ENCODE data around the gene GCSAM.

Gene GCSAM

DNA sequence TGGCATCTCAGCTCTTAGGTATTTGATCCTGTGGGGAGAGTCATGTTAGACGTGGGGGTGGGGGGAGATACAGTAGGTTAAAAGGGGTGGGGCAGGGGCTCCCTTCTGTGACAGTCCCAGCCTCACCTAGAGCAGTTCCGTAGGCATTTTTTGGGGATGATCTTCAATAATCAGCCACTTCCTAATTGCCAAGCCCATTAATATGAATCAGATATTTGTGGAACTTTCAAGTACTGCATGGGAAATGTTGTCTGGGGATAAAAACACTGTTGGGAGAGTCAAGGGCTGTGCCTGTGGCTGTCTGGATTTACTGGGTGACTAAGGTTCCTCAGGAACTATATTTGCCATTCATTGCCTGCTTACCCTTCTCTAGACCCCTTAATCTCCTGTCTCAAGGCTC lies 37.3 kb downstream of the GCSAM start:
- H3K27me3 ChIP-seq (ENCODE audit: control insufficient read depth, insufficient read depth, low read length): no peaks in the 10 kb centered on the region
- peaks cover 23% of the 10 kb centered on the region for H3K4me1 ChIP-seq (ENCODE audit: control insufficient read depth, insufficient read depth, low read length)
- H3K9ac ChIP-seq (ENCODE audit: low read depth, low read length): no peak overlapping the region
- H3K4me3 ChIP-seq (ENCODE audit: low read length): no peak overlapping the region
- no peak overlapping the region for H3K4me2 ChIP-seq (ENCODE audit: low read length)
- H3K9me3 ChIP-seq (replicated peaks; ENCODE audit: low read length): no peaks in the 10 kb centered on the region
- H3K36me3 ChIP-seq (ENCODE audit: insufficient read depth, low read length): peaks cover 4% of the 10 kb centered on the region

- Histone ChIP-seq H3K36me3 (ENCODE audit: insufficient read depth, low read length) (peaks cover 4% of the 10 kb centered on the region), H3K4me3 (ENCODE audit: low read length) (peak overlapping the region; percentile 22), H3K4me2 (ENCODE audit: low read length) (peak overlapping the region; percentile 61), H3K9me3 (replicated peaks; ENCODE audit: low read length) (no peaks in the 10 kb centered on the region), H3K27me3 (ENCODE audit: control insufficient read depth, insufficient read depth, low read length) (no peaks in the 10 kb centered on the region), H3K4me1 (ENCODE audit: control insufficient read depth, insufficient read depth, low read length) (peaks cover 24% of the 10 kb centered on the region), H3K9ac (ENCODE audit: low read depth, low read length) (peak overlapping the region; percentile 47)
Measured at GRCh38 chr3:112093180-112093522, 39.9 kb downstream of the GCSAM start.

- Histone ChIP-seq H3K4me3 (ENCODE audit: low read length) (peak overlapping the region; percentile 22), H3K9me3 (replicated peaks; ENCODE audit: low read length) (no peaks in the 10 kb centered on the region), H3K4me1 (ENCODE audit: control insufficient read depth, insufficient read depth, low read length) (peaks cover 24% of the 10 kb centered on the region), H3K36me3 (ENCODE audit: insufficient read depth, low read length) (peaks cover 4% of the 10 kb centered on the region), H3K9ac (ENCODE audit: low read depth, low read length) (peak overlapping the region; percentile 47), H3K4me2 (ENCODE audit: low read length) (peak overlapping the region; percentile 61), H3K27me3 (ENCODE audit: control insufficient read depth, insufficient read depth, low read length) (no peaks in the 10 kb centered on the region)
Measured at GRCh38 chr3:112092496-112093179, 40.4 kb downstream of the GCSAM start.

- peaks cover 4% of the 10 kb centered on the region for H3K36me3 ChIP-seq (ENCODE audit: insufficient read depth, low read length)
Measured at GRCh38 chr3:112090887-112091586, 42.0 kb downstream of the GCSAM start.

GRCh38 chr3:112089956-112090886 lies 42.8 kb downstream of the GCSAM start:
- Histone ChIP-seq H3K9me3 (replicated peaks; ENCODE audit: low read length) (no peaks in the 10 kb centered on the region), H3K4me1 (ENCODE audit: control insufficient read depth, insufficient read depth, low read length) (peaks cover 34% of the 10 kb centered on the region), H3K4me2 (ENCODE audit: low read length) (no peak overlapping the region), H3K4me3 (ENCODE audit: low read length) (no peak overlapping the region), H3K9ac (ENCODE audit: low read depth, low read length) (no peak overlapping the region), H3K27me3 (ENCODE audit: control insufficient read depth, insufficient read depth, low read length) (no peaks in the 10 kb centered on the region), H3K36me3 (ENCODE audit: insufficient read depth, low read length) (peaks cover 3% of the 10 kb centered on the region)

More at GRCh38 chr3:112090887-112091586, 42.0 kb downstream of the GCSAM start:
- H3K4me1 ChIP-seq (ENCODE audit: control insufficient read depth, insufficient read depth, low read length): peaks cover 31% of the 10 kb centered on the region
- no peak overlapping the region for H3K9ac ChIP-seq (ENCODE audit: low read depth, low read length)
- H3K4me2 ChIP-seq (ENCODE audit: low read length): no peak overlapping the region
- no peak overlapping the region for H3K4me3 ChIP-seq (ENCODE audit: low read length)
- H3K27me3 ChIP-seq (ENCODE audit: control insufficient read depth, insufficient read depth, low read length): no peaks in the 10 kb centered on the region
- no peaks in the 10 kb centered on the region for H3K9me3 ChIP-seq (replicated peaks; ENCODE audit: low read length)

- Histone ChIP-seq H3K4me3 (ENCODE audit: low read length) (no peak overlapping the region), H3K9ac (ENCODE audit: low read depth, low read length) (no peak overlapping the region), H3K4me2 (ENCODE audit: low read length) (no peak overlapping the region), H3K27me3 (ENCODE audit: control insufficient read depth, insufficient read depth, low read length) (no peaks in the 10 kb centered on the region), H3K36me3 (ENCODE audit: insufficient read depth, low read length) (no peaks in the 10 kb centered on the region), H3K4me1 (ENCODE audit: control insufficient read depth, insufficient read depth, low read length) (peaks cover 34% of the 10 kb centered on the region), H3K9me3 (replicated peaks; ENCODE audit: low read length) (no peaks in the 10 kb centered on the region)
Measured at GRCh38 chr3:112088944-112089343, 44.1 kb downstream of the GCSAM start.

- H3K9me3 ChIP-seq (replicated peaks; ENCODE audit: low read length): no peaks in the 10 kb centered on the region
- H3K4me1 ChIP-seq (ENCODE audit: control insufficient read depth, insufficient read depth, low read length): peaks cover 29% of the 10 kb centered on the region
- peak overlapping the region; percentile 99 for H3K4me2 ChIP-seq (ENCODE audit: low read length)
- H3K4me3 ChIP-seq (ENCODE audit: low read length): peak overlapping the region; percentile 28
- H3K9ac ChIP-seq (ENCODE audit: low read depth, low read length): no peak overlapping the region
- no peaks in the 10 kb centered on the region for H3K36me3 ChIP-seq (ENCODE audit: insufficient read depth, low read length)
- no peaks in the 10 kb centered on the region for H3K27me3 ChIP-seq (ENCODE audit: control insufficient read depth, insufficient read depth, low read length)
Measured at GRCh38 chr3:112087746-112088145, 45.3 kb downstream of the GCSAM start.

DNA sequence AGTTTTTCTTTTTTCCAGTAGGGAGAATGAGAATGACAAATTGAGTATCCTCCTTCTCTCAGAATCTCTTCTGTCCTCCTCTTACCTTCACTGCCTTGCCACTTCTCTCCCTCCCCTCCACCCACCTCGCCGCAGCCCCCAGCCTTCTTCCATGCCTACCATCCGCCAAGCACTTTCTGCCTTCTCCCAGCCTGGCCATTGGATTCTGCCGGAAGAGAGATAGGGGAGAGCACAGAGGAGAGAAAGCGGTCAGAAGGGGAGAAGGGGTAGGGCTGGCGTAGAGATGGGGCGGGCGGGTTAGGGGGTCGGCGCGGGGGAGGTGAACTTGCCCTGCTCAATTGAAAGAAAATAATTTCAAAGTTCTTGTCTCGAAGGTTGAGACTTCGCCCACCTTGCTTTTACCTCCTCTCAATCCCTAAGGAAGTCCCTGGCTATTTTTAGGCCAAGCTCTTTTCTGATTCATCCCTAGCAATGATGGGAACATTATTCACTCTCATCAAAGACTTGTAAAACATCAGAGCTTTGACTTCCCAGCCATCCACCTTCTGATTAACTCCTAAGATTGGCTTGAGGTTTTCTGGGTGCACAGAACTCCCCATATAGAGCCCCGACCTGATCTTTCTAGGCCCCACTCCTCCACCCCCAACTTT lies 46.0 kb downstream of the GCSAM start:
- no peaks in the 10 kb centered on the region for H3K9me3 ChIP-seq (replicated peaks; ENCODE audit: low read length)
- peak overlapping the region; percentile 85 for H3K9ac ChIP-seq (ENCODE audit: low read depth, low read length)
- peak overlapping the region; percentile 91 for H3K4me3 ChIP-seq (ENCODE audit: low read length)
- no peaks in the 10 kb centered on the region for H3K36me3 ChIP-seq (ENCODE audit: insufficient read depth, low read length)
- peaks cover 24% of the 10 kb centered on the region for H3K4me1 ChIP-seq (ENCODE audit: control insufficient read depth, insufficient read depth, low read length)
- peak overlapping the region; percentile 99 for H3K4me2 ChIP-seq (ENCODE audit: low read length)
- H3K27me3 ChIP-seq (ENCODE audit: control insufficient read depth, insufficient read depth, low read length): no peaks in the 10 kb centered on the region

DNA sequence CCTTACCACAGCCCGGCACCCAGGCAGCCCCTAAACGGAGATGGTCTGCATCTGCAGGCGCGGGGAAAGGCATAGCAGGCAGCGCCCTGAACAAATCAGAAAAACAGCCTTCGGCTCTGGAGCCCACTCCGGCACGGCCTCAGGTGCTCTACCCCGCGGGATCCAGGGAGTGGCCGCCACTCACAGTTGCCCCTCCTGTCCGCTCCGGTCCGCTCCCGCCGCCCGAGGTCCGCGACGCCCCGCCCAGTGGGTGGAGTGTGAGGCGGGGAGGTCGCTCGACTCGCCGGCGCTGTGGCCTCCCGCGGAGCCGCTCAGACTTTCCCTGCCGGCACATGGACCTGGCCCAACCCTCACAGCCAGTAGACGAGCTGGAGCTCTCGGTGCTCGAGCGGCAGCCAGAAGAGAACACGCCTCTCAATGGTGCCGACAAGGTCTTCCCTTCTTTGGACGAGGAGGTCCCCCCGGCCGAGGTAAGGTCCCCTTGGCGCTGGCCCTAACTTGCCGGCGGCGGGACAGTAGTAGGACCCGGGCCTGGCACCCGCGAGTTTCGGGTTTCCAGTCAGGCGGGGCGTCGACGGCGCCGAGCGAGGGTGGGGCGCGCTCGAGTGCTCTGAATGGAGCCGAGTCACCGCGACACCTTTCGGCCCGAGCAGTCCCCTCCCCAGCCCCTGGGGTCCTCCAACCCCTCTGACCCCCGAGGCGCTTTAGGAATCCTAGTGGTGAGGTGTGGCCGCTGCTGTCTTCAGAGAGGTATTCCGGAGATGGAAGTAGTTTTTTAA lies 46.8 kb downstream of the GCSAM start, which contains the start of gene C3orf52:
Gene C3orf52 (plus strand): TSS at position 314 of the 779 bp plus-strand sequence. CDS start 19 bp downstream, at position 333.
- H3K4me3 ChIP-seq (ENCODE audit: low read length): peak within 1 kb of the TSS; percentile 91
- H3K9ac ChIP-seq (ENCODE audit: low read depth, low read length): peak within 1 kb of the TSS; percentile 85
- no peaks in the 10 kb centered on the region for H3K36me3 ChIP-seq (ENCODE audit: insufficient read depth, low read length)
- H3K4me2 ChIP-seq (ENCODE audit: low read length): peak within 1 kb of the TSS; percentile 99
- no peaks in the 10 kb centered on the region for H3K9me3 ChIP-seq (replicated peaks; ENCODE audit: low read length)
- peaks cover 24% of the 10 kb centered on the region for H3K4me1 ChIP-seq (ENCODE audit: control insufficient read depth, insufficient read depth, low read length)
- H3K27me3 ChIP-seq (ENCODE audit: control insufficient read depth, insufficient read depth, low read length): no peaks in the 10 kb centered on the region

DNA sequence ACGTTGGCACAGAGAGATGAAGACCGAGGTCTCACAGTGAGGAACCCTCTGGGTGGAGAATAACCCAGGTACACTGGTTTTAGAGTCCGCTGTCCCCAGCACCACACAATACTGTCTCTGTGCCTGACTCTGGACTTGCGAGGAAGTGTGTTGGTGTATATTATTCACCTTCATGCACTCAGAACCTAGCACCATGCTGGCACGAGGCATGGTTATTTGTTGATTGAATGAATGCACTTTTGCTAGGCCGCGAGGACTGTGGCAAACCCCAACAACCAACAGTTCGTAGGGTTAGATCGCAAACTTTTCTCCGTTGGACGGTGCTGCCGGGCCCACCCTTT lies 47.3 kb downstream of the GCSAM start:
- peak overlapping the region; percentile 85 for H3K9ac ChIP-seq (ENCODE audit: low read depth, low read length)
- no peaks in the 10 kb centered on the region for H3K9me3 ChIP-seq (replicated peaks; ENCODE audit: low read length)
- peak overlapping the region; percentile 99 for H3K4me2 ChIP-seq (ENCODE audit: low read length)
- H3K27me3 ChIP-seq (ENCODE audit: control insufficient read depth, insufficient read depth, low read length): no peaks in the 10 kb centered on the region
- H3K4me3 ChIP-seq (ENCODE audit: low read length): peak overlapping the region; percentile 91
- H3K36me3 ChIP-seq (ENCODE audit: insufficient read depth, low read length): no peaks in the 10 kb centered on the region
- H3K4me1 ChIP-seq (ENCODE audit: control insufficient read depth, insufficient read depth, low read length): peaks cover 20% of the 10 kb centered on the region

Data from skeletal muscle satellite cell (primary cell).